T-helper 1 cell (primary cell): ENCODE data around the gene AATK.

ENCODE experiments used
- DNase-seq, 5 donors: peaks; one replicate each; pipeline ENCODE4 v3.0.0-alpha.2; 2012 to 2020

AATK gene

DNA sequence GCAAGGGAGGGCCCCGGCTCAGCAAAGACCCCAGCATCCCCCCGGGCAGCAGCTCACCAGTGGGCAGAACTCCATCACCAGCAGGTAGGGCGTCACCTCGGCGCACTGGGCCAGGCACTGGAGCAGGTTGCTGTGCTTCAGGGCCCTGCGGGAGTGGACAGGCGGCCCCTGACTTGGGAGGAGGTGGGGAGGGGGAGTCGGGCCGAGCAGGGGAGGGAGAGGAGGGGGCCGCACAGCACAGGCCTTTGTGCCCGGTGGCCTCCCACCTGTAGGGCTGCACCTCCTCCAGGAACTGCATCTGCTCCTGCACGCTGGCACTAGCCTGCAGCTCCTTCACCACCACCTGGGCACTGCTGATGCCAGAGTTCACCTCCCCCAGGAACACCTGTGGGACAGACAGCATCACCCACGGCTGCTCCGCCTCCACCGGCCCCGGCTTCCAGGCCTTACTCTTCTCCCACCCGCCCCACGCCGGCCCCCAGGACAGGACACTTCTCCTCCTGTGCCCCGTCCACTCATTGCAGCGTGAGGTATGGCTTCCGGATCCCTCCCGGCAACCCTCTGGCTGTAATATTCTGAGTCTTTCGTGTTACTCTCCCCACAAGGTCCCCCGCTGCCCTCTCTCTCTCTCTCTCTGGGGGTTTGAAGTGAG lies 38.4 kb downstream of the AATK start:
- DNase-seq: no peak

DNA sequence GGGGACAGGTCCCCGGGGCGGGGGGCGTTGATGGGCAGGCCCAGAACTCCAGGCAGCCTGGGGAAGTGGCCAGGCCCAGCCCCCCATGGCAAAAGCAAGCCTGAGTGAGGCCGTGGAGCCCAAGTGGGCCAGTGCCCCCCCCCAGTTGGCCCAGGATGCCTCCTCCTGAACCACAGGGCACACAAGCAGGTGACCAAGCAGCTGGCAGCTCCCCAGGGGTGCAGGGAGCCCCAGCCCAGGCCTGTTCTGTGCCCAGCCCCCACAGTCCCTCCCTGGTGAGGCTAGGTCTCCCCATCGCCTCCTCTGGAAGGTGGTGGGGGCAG lies 38.9 kb downstream of the AATK start:
- DNase-seq: no peak

DNA sequence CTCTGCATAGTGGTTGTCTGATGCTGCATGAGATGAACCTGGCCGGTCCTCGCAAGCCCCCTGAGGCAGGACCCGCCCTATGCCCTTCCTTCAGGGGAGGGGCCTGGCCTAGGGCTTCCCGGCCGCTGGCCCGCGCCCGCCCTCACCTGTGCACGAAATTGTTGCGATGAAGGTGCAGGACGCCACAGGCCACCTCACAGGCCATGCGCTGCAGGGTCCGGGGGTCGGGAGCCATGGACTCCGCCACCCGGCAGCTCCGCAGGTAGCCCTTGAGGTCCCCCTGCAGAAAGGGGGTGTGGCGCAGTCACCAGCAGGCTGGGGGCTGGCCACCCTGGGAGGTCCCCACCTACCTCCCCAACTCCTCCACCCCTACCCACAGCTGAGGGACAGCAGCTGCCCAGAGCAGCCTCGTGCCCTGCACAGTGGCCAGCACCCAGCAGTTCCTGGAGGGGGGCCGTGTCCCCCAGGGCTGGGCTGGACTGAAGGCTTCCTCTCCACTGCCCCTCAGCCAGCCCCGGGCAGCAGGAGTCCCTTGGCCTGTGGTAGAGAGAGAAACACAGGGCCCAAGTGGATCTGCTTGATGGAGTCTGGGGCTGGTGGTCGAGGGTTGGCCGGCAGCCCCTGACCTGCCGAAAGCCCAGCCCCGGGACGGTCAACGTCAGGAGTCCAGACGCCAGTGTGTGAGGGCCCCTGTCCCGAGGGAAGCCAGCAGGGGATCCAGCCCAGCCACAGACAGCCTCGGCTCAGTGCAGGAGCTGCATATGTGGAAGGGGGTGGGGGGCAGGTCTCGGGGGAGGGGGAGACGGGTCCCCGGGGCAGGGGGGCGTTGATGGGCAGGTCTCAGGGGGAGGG lies 39.5 kb downstream of the AATK start:
- DNase-seq: no peak

DNA sequence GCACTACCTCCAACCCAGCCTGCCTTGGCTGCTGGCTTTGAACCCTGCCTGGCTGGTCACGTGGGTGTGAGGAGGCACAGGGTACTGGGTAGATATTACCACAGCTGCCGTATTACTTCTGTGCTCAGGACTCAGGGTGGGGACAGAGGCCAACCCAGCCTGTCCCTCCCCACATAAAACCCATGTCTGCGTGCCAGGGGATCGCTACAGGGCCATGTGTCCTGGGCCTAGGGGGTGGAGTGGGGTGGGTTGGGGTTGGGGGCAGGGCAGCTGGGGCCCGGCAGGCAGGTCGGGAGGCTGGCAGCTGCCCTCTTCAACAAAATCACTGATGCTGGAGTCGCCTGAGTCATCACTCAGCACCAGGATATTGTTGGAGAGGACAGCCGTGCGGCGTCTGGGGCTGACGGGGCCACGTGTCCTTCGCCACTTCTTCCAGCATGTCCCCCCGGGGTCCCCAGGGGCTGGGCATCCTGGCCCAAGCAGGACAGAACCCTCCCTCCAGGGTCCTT lies 40.4 kb downstream of the AATK start:
- no peak for DNase-seq

DNA sequence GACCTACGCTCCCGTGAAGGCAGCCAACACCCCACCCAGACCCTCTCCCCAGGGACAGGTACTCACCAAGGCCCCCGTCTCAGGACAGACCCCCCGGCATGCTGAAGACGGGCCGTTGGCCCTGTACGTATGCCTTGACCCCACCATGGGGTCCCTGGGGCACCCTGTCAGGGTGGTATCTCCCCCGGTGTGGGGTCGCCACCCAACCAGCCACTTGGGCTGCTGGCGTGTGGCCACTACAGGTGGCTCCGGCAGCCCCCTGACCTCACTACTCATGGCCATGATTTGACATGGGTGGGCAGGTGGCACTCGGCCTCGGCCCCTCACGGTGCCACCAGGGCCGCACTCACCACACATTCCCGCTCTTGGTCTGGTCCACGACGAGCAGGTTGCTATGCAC lies 41.6 kb downstream of the AATK start:
- no peak for DNase-seq

- DNase-seq: no peak
These were observed 42.7 kb downstream of the AATK start for GRCh38 chr17:81123052-81124048.

- DNase-seq: no peak
These were observed 43.9 kb downstream of the AATK start for GRCh38 chr17:81121841-81122733.

DNA sequence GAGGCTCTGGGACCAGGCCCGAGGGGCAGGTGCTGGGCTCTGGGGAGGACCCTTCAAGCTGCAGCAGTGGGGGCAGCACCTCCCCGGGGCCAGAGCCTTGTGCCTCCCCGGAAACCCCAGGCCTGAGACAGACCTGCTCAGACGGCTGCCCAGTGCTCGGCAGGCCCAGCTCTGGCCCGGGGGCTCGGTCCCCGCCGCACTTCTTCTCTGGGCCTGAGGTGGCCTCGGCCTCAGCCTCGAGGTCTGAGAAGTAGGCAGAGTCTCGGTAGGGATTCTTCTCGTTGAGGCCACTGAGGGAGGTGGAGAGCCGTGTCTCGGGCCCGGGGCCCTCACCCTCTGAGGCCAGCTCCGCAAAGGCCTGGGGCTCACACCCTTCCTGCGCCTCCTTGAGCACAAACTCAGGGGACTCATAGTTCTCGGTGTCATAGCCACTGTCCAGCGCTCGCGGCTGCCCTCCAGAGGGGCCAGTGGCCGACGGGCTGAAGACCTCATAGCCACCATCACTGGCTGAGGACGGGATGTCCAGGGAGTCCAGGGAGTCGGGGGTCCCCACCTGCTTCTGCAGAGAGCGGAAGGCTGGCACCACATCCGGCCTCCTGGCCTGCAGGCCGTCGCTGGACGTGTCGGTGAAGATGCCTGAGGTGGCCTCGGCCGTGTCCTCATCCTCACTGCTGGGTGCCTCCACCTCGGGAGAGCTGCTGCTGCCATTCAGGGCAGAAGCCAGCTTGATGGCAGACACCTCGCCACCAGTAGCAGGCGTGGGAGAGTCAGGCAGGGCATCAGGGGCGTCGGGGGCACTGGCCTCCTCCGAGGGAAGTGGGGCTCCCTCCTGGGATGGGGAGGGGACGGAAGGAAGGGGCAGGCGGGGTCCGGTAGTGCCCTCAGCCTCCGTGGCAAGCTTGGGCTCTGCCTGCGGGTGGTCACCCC lies 45.1 kb downstream of the AATK start:
- no peak for DNase-seq

GRCh38 chr17:81120149-81120484 lies 45.9 kb downstream of the AATK start:
- no peak for DNase-seq

DNA sequence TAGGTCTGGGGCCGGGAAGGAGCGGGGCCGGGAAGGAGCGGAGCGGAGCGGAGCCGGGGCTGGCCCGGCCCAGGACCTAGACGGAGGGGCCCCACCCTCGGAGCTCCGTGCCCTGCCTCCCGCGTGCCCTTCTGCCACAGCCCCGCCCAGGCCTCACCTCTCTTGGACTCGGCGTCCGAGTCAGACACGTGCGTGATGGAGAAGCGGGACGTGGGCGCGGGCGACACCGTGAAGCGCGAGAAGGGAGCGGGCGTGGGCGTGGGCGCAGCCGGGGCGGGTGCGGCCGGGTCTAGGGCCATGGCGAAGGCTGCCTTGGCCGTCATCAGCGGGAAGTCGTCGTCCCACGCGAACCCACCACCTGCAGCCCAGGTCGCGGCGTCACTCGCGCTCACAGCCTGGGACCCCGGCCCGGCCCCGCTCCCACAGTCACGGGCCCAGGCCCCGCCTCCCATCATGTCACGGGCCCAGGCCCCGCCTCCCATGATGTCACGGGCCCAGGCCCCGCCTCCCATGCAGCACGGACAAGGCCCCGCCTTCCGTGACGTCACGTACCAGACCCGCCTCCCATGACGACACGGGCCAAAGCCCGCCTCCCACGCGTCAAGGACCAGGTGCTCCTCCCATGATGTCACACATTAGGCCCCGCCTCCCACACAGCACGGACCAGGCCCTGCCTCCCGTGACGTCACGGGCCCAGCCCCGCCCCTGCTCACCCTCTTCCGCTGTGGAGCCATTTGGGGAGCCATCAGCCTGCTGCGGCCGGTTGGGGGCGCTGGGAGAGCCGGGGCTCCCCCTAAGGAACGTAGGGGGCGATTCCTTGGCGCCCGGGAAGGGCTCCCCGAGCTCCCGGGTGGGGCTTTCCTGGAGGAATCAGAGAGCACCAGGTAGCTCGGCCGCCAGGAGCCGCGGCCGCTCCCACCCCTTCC lies 46.5 kb downstream of the AATK start:
- DNase-seq: peak; percentile 73 to 90 (median 80)

DNA sequence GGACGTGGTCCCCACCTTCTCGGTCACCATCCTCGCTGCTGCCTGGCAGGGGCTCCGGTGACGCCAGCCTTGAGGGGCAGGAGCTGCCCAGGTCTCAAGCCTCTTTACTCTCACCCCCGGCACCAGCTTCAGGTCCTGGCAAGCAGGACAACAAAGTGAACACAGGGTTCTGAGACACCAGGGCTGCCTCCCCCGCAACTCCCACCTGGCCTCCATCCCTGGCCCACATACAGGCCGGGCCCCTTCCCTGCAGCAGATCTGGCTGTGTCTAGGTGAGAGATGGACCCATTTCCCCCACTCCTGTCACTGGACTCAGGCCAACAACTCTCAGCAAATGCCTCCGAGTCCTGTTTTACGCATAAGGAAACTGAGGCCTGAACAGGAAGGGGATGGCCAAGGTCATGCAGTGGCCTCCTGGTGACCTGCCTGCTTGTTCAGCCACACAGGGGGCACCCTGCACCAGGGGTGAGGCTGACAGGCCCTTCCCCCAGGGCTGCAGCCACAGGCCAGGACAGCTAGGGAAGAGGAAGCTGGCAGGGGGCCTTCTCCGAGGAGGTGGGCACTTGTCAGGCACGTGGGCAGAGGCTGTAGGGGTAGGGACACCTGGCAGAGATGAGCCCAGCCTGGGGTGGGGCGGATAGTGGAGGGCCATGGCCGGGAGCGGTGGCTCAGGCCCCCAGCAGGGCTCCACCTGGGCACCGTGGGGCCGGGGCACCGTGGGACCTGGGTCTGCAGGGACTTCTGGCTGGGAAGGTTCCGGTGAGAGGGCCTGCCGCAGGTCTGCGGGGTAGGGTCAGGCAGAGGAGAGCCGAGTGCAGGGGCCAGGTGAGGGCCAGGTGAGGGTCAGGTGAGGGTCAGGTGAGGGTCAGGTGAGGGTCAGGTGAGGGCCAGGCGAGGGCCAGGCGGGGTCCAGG lies 47.5 kb downstream of the AATK start:
- no peak for DNase-seq

DNA sequence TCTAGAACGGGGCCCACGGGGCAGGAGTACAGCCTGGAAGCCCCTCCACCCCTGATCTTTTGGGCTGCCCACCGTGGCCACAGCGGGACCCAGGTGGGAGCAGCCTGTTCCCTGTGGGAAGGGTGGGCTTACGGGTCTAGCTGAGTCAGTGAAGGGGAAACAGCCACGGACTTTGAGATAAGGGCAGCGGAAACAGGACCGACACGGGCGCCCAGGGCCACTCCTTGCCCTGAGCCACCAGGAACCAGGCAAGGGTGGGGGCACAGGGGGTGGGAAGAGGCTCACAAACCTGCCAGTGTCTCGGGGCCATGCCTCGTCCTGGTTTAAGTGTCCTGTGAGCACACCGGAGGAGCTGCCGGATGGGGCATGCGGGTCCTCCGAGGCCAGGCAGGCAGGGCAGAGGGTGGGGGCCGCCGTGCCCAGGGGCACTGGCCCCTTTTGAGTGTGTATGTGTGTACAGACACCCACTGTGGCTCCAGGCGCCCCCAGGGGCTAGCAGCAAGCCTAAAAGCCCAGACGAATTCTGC lies 48.3 kb downstream of the AATK start:
- no peak for DNase-seq

DNA sequence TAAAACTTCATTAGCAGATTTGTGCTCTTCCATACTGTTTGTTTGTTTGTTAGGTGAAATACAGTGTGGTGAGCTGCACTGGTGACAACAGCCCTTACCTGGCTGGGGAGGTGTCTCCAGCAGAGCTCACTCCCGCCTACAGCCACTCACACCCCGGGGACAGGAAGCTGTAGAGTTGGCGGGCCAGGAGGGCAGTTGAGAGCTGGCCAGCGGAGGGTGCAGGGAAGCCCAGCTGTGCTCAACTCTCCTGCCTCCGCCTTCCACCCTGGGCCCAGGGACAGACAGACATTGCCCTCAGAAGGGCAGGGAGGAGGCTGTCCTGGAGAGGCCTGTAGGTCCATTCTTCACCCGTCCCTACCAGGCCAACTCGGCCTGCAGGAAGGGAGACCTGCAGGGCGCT lies 49.3 kb downstream of the AATK start:
- DNase-seq: no peak

GRCh38 chr17:81115749-81116464 lies 50.1 kb downstream of the AATK start:
- DNase-seq: no peak

DNA sequence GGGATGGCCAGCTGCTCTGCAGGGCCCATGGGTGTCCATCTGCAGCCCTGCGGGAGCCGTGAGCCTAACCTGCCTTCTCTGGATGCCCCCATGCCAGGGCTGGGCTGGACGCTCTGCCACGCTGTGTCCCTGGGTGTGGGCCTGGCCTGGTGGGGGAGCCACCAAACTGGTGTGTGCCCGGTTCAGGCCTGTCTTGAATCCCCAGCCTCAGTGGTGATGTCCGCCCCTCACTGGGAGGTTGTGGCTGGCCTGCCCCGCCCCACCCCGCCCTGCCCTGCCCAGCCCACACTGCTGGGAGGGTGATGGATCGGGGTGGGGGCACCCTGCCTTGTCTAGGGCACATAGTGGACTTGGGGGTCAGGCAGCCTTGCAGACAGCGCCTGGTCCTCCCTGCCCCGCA lies 50.8 kb downstream of the AATK start:
- DNase-seq: no peak

GRCh38 chr17:81114351-81115093 lies 51.5 kb downstream of the AATK start:
- no peak for DNase-seq

DNA sequence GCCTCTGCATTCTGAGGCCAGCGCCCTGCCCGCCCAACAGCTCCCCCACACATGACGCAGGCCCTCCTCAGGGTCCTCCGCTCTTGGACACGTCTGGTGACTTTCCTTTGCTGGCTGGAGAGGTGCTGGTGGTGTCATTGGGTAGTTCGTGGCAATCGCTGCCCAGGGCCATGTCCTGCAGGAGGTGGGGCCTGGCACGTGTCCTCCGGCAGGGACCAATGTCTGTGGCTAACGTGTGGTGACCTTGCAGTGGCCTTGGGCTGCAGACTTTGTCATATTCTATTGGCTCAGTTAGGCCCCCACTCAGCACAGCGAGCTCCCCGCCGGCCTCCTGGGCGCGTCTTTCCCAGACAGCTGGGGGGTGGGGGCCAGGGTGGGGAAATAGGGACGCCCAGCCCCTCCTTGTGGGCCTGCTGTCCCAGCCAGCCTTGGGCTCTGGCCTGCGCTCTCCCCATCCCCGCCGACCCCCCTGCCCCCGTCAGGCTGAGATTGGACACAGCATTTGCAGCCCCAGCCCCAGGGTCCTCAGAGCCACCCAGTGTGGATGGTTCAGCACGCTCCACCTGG lies 52.8 kb downstream of the AATK start:
- DNase-seq: no peak
